Heart right ventricle (tissue), 16 donors: ENCODE results near the gene TPH1. TPM values are rescaled to one million over a fixed set of nuclear protein-coding genes. Genes with fewer than 3 reads are reported as not detected.

Experiments used
- ATAC-seq, 8 donors: fragments of 200-7000 bp; cut with Tn5 transposase; one replicate each; pipeline ENCODE4 v1.9.1; 2020; ENCODE audit warnings: mild to moderate bottlenecking in 8 of 8, moderate library complexity in 8 of 8, moderate number of reproducible peaks in 1 of 8
- DNase-seq, 2 donors: peaks; one replicate each; pipeline ENCODE4 v3.0.0-alpha.2; 2020
- H3K27ac ChIP-seq, 10 donors: fragments of 200-600 bp; sonication (generic) in 2 of 10; one replicate each; pipeline versions ENCODE4 v1.5.0 to v1.8.0; 2020 to 2022; ENCODE audit warnings: mild to moderate bottlenecking in 3 of 10
- H3K27me3 ChIP-seq, 7 donors: fragments of 200-600 bp; one replicate each; pipeline ENCODE4 v1.8.0; 2021 to 2022; ENCODE audit warnings: mild to moderate bottlenecking in 2 of 7
- H3K36me3 ChIP-seq, 9 donors: fragments of 200-600 bp; sonication (generic) in 1 of 9; one replicate each; pipeline versions ENCODE4 v1.5.0 to v1.8.0; 2020 to 2022; ENCODE audit warnings: mild to moderate bottlenecking in 2 of 9
- H3K4me1 ChIP-seq, 9 donors: fragments of 200-600 bp; sonication (generic) in 1 of 9; one replicate each; pipeline versions ENCODE4 v1.5.0 to v1.8.0; 2020 to 2022; ENCODE audit warnings: mild to moderate bottlenecking in 4 of 9
- H3K4me3 ChIP-seq, 10 donors: fragments of 200-600 bp; sonication (generic) in 2 of 10; one replicate each; pipeline versions ENCODE4 v1.5.0 to v1.8.0; 2020 to 2022; ENCODE audit warnings: mild to moderate bottlenecking in 7 of 10, moderate library complexity in 2 of 10
- H3K9me3 ChIP-seq, 11 donors: fragments of 200-600 bp in 10 of 11; sonication (generic) in 2 of 11; one replicate each; pipeline versions ENCODE4 v1.5.0 to v1.8.0; 2013 to 2022; ENCODE audit warnings: mild to moderate bottlenecking in 2 of 11, control low read depth in 1 of 11, moderate library complexity in 1 of 11
- WGBS, 2 donors: extraction: QIAGEN DNeasy Blood & Tissue Kit; methylation state at CpG; one replicate each; pipeline ENCODE4 v1.1.7; 2013; ENCODE audit warnings: inconsistent platforms in 1 of 2; 5-methylcytosine and 5-hydroxymethylcytosine counted together
- intact Hi-C, 10 donors: fragments of 100-400 bp; cut with DNase I; formaldehyde crosslinking; loops; one replicate each; pipeline versions ENCODE4 v1.11.1 to v1.14.2; 2022
- polyA plus RNA-seq, 2 donors: library from polyadenylated mRNA; stranded (reverse); fragments of 200-250 nt; gene quantifications; one replicate each; pipeline ENCODE4 v1.2.3, GENCODE V29; 2013
- total RNA-seq, 10 donors: library from RNA; stranded (reverse); fragmentation: NEBNext Ultra II Directional in 3 of 10; extraction: Animal tissue kit (Norgen Biotek cat#: 25700) in 3 of 10; gene quantifications; one replicate each; pipeline versions ENCODE4 v1.2.1 to v1.2.4, GENCODE V29; 2021 to 2023
- TF ChIP-seq, protein P1 (sequence below), 9 donors: fragments of 200-600 bp; sonication (generic) in 2 of 9; IDR thresholded peaks; one replicate each; pipeline versions ENCODE4 v1.5.0 to v1.8.0; 2021 to 2022; ENCODE audit warnings: antibody characterized with exemption in 9 of 9, mild to moderate bottlenecking in 5 of 9, moderate library complexity in 1 of 9
- donor health status: Arrhythmogenic right ventricular cardiomyopathy.
- donor health status: ischemic (EF 13 %, LVEDD 7.1; RV severe dilation, severe dysfunction).
- donor health status: healthy with polysubstance abuse.
- donor health status: DM: no; HTN: yes; CAD: no.
- donor health status: DM: no; HTN: no; CAD: no.
- donor health status: ischemic (EF 25% LVEDD 6.9; RV normal size, moderate dysfunction).
- donor health status: ischemic (EF 25% LVEDD 5.7; RV mildly dilated, moderate dysfunction).
- donor health status: healthy.
- donor health status: DM: yes; HTN: yes; CAD: no.
- donor health status: Ischemic cardiomyopathy.
- donor health status: ischemic (EF 35%, LVEDD 5.7; RV mildly dilated, moderate dysfunction).
- donor health status: nonischemic (EF 11% LVEDD 7.7; RV severe dilation, severe dysfunction).
- donor health status: DM: yes; HTN: yes; CAD: no.
- donor health status: PGD.
- donor health status: ischemic (EF 29% LVEDD 5.4; RV normal size, mild dysfunction).
- donor health status: nonischemic (EF 23%, LVEDD 6.1; RV moderate dilation, normal function).

Gene TPH1
- total and polyA plus RNA-seq, 12 donors = 0.03 to 0.29 (median 0.07) TPM

DNA sequence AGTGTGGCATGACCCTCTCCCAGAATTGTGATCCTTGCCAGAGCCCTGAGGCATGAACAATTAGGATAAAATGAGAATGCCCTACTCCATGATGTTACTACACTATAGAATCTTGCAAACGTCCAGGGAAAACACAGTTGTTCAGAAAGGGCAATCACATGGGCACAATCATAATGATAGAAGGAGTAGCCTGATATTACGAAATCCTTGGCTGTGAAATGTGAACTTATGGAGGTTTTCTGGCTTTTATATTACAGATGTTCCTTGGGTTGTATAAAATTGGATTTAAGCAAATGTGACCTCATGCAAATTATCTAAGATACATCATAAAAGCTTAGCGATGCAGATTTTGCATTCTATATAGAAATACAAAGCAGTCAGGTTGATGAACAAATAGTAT is 29.4 kb upstream of the TPH1 start:
- ATAC-seq (no peak), DNase-seq (no peak)
- no peaks in the 10 kb centered on the region for H3K27me3 ChIP-seq
- H3K27ac ChIP-seq = no peak overlapping the region
- no peaks in the 10 kb centered on the region for H3K9me3 ChIP-seq
- intact Hi-C loops = loop anchor here in 1 of 10 donors (10.0 kb wide), 1 partner anchor 941 kb away; no protein-coding TSS in a partner anchor
- H3K36me3 ChIP-seq = peaks cover 0 to 20% (median 5%) of the 10 kb centered on the region in 9 donors
- no peaks in the 10 kb centered on the region for H3K4me1 ChIP-seq
- TF ChIP-seq, protein P1, sequence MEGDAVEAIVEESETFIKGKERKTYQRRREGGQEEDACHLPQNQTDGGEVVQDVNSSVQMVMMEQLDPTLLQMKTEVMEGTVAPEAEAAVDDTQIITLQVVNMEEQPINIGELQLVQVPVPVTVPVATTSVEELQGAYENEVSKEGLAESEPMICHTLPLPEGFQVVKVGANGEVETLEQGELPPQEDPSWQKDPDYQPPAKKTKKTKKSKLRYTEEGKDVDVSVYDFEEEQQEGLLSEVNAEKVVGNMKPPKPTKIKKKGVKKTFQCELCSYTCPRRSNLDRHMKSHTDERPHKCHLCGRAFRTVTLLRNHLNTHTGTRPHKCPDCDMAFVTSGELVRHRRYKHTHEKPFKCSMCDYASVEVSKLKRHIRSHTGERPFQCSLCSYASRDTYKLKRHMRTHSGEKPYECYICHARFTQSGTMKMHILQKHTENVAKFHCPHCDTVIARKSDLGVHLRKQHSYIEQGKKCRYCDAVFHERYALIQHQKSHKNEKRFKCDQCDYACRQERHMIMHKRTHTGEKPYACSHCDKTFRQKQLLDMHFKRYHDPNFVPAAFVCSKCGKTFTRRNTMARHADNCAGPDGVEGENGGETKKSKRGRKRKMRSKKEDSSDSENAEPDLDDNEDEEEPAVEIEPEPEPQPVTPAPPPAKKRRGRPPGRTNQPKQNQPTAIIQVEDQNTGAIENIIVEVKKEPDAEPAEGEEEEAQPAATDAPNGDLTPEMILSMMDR (IDR thresholded peaks at IDR 0.05) = no peak
- 93 to 94% methylated on average over 3 of the region's 3 CpGs for whole genome bisulfite sequencing, 2 donors
- H3K4me3 ChIP-seq = no peak overlapping the region

GRCh38 chr11:18071098-18071705 is 25.1 kb upstream of the TPH1 start:
- WGBS, 2 donors = 91 to 92% methylated on average over 4 of the region's 4 CpGs
- H3K36me3 ChIP-seq = no peaks in the 10 kb centered on the region
- no peak overlapping the region for H3K4me3 ChIP-seq
- H3K27ac ChIP-seq = no peak overlapping the region
- no peaks in the 10 kb centered on the region for H3K9me3 ChIP-seq
- intact Hi-C loops = loop anchor here in 1 of 10 donors (10.0 kb wide), 1 partner anchor 936 kb away; no protein-coding TSS in a partner anchor
- DNase-seq (no peak), ATAC-seq (no peak)
- TF ChIP-seq, protein P1 (IDR thresholded peaks at IDR 0.05) = no peak
- no peaks in the 10 kb centered on the region for H3K4me1 ChIP-seq
- H3K27me3 ChIP-seq = no peaks in the 10 kb centered on the region

- H3K27me3 ChIP-seq = no peaks in the 10 kb centered on the region
- WGBS, 2 donors = 92 to 95% methylated on average over 2 of the region's 2 CpGs
- DNase-seq (no peak), ATAC-seq (no peak)
- intact Hi-C loops = no loop called here
- H3K9me3 ChIP-seq = no peaks in the 10 kb centered on the region
- TF ChIP-seq, protein P1 (IDR thresholded peaks at IDR 0.05) = no peak
- no peaks in the 10 kb centered on the region for H3K4me1 ChIP-seq
- no peak overlapping the region for H3K27ac ChIP-seq
- no peak overlapping the region for H3K4me3 ChIP-seq
- H3K36me3 ChIP-seq = no peaks in the 10 kb centered on the region
Measured at GRCh38 chr11:18067372-18067771, 21.3 kb upstream of the TPH1 start.

GRCh38 chr11:18066626-18067025 is 20.6 kb upstream of the TPH1 start:
- no peaks in the 10 kb centered on the region for H3K4me1 ChIP-seq
- DNase-seq (no peak), ATAC-seq (no peak)
- intact Hi-C loops = no loop called here
- H3K9me3 ChIP-seq = no peaks in the 10 kb centered on the region
- H3K27me3 ChIP-seq = no peaks in the 10 kb centered on the region
- TF ChIP-seq, protein P1 (IDR thresholded peaks at IDR 0.05) = no peak
- WGBS, 2 donors = 88% methylated on average over 2 of the region's 2 CpGs
- H3K27ac ChIP-seq = no peak overlapping the region
- H3K4me3 ChIP-seq = no peak overlapping the region
- H3K36me3 ChIP-seq = no peaks in the 10 kb centered on the region
